Lung (tissue), 12 donors: ENCODE measurements around the gene XYLT2. TPM values are rescaled to one million over a fixed set of nuclear protein-coding genes. Genes with fewer than 3 reads are reported as not detected.

Source experiments
- ATAC-seq: fragments of 200-7000 bp; cut with Tn5 transposase; one replicate; pipeline ENCODE4 v1.9.1; 2020; ENCODE audit warnings: moderate number of reproducible peaks; ENCODE audit not compliant: insufficient read depth, low FRiP score
- DNase-seq, 3 donors: peaks; one replicate each; pipeline ENCODE4 v3.0.0-alpha.2; 2013 to 2017
- H3K27ac ChIP-seq, 2 donors: one replicate each; pipeline ENCODE4 v1.5.1; 2013; ENCODE audit warnings: mild to moderate bottlenecking in 2 of 2, moderate library complexity in 2 of 2, control low read depth in 1 of 2, inconsistent platforms in 1 of 2, low read depth in 1 of 2, low read length in 1 of 2
- H3K27me3 ChIP-seq, 3 donors: one replicate each; pipeline ENCODE4 v1.5.1; 2013; ENCODE audit warnings: low read length in 2 of 3; ENCODE audit not compliant: control insufficient read depth in 3 of 3, insufficient read depth in 3 of 3
- H3K36me3 ChIP-seq, 4 donors: one replicate each; pipeline ENCODE4 v1.5.1; 2013; ENCODE audit warnings: low read length in 4 of 4, mild to moderate bottlenecking in 1 of 4, moderate library complexity in 1 of 4; ENCODE audit not compliant: control insufficient read depth in 4 of 4, insufficient read depth in 4 of 4
- H3K4me1 ChIP-seq, 5 donors: one replicate each; pipeline ENCODE4 v1.5.1; 2013; ENCODE audit warnings: low read length in 5 of 5, mild to moderate bottlenecking in 2 of 5, moderate library complexity in 1 of 5; ENCODE audit not compliant: control insufficient read depth in 5 of 5, insufficient read depth in 5 of 5
- H3K4me3 ChIP-seq: one replicate; pipeline ENCODE4 v1.5.1; 2013; ENCODE audit warnings: mild to moderate bottlenecking, control low read depth, moderate library complexity
- H3K9ac ChIP-seq, 2 donors: one replicate each; pipeline ENCODE4 v1.5.1; 2013; ENCODE audit warnings: low read length in 2 of 2, control low read depth in 1 of 2; ENCODE audit not compliant: insufficient read depth in 1 of 2
- H3K9me3 ChIP-seq, 4 donors: one replicate each; pipeline ENCODE4 v1.5.1; 2013; ENCODE audit warnings: low read length in 3 of 4, mild to moderate bottlenecking in 1 of 4, moderate library complexity in 1 of 4; ENCODE audit not compliant: control insufficient read depth in 4 of 4, insufficient read depth in 3 of 4
- CTCF ChIP-seq: IDR thresholded peaks from 2 replicates; pipeline ENCODE4 v1.5.1; 2012; ENCODE audit warnings: mild to moderate bottlenecking; ENCODE audit errors: control extremely low read depth, extremely low read depth
- WGBS, 2 donors: extraction: QIAGEN DNeasy Blood & Tissue Kit; methylation state at CpG; one replicate each; pipeline ENCODE4 v1.1.7; 2013; 5-methylcytosine and 5-hydroxymethylcytosine counted together
- polyA plus RNA-seq, 2 donors: library from polyadenylated mRNA; stranded (reverse); fragments of 200-250 nt; gene quantifications; one replicate each; pipeline ENCODE4 v1.2.1, GENCODE V29; 2013
- total RNA-seq, 2 donors: library from RNA; depleted of rRNA in 1 of 2; stranded (reverse); fragments of >200 nt in 1 of 2; gene quantifications; one replicate each; pipeline ENCODE4 v1.2.1, GENCODE V29; 2014 to 2021
- donor health status: control.
- donor health status: control.
- donor health status: Bipolar disorder and iron deficiency.
- donor health status: healthy.
- donor health status: DM: yes; HTN: yes; CAD: no.

The XYLT2 gene
- total and polyA plus RNA-seq, 4 donors = 9.6 to 28.5 (median 16.2) TPM

- H3K9me3 ChIP-seq = no peaks in the 10 kb centered on the region
- TF ChIP-seq CTCF = no peak
- H3K4me3 ChIP-seq = no peak overlapping the region
- WGBS, 2 donors = 90 to 96% methylated on average over 14 of the region's 14 CpGs
- peaks cover 19 to 43% (median 28%) of the 10 kb centered on the region in 4 donors for H3K36me3 ChIP-seq
- peaks cover 0 to 10% (median 0%) of the 10 kb centered on the region in 5 donors for H3K4me1 ChIP-seq
- no peak for ATAC-seq
- no peak overlapping the region for H3K27ac ChIP-seq
- no peak for DNase-seq
- H3K9ac ChIP-seq = no peak overlapping the region
- no peaks in the 10 kb centered on the region for H3K27me3 ChIP-seq
Measured at GRCh38 chr17:50365649-50366393, 19.9 kb downstream of the XYLT2 start.

GRCh38 chr17:50367401-50367800 lies 21.5 kb downstream of the XYLT2 start:
- no peak for DNase-seq
- Histone ChIP-seq H3K4me3 (no peak overlapping the region), H3K4me1 (peaks cover 1 to 17% (median 3%) of the 10 kb centered on the region in 5 donors), H3K36me3 (peaks cover 19 to 42% (median 31%) of the 10 kb centered on the region in 4 donors), H3K27ac (no peak overlapping the region), H3K9me3 (no peaks in the 10 kb centered on the region), H3K9ac (no peak overlapping the region), H3K27me3 (no peaks in the 10 kb centered on the region)
- TF ChIP-seq CTCF = no peak
- WGBS, 2 donors = 82 to 100% methylated on average over 1 of the region's 1 CpG
- no peak for ATAC-seq

GRCh38 chr17:50370052-50370451 lies 24.1 kb downstream of the XYLT2 start:
- H3K9me3 ChIP-seq = no peaks in the 10 kb centered on the region
- H3K36me3 ChIP-seq = peaks cover 19 to 38% (median 30%) of the 10 kb centered on the region in 4 donors
- no peak overlapping the region for H3K27ac ChIP-seq
- peaks cover 0 to 12% (median 3%) of the 10 kb centered on the region in 5 donors for H3K4me1 ChIP-seq
- no peak overlapping the region for H3K9ac ChIP-seq
- TF ChIP-seq CTCF = no peak
- DNase-seq (no peak), ATAC-seq (no peak)
- no peak overlapping the region for H3K4me3 ChIP-seq
- 94 to 97% methylated on average over 5 of the region's 5 CpGs for WGBS, 2 donors
- no peaks in the 10 kb centered on the region for H3K27me3 ChIP-seq
